ENCODE results near the gene ILDR1.

Gene ILDR1

DNA sequence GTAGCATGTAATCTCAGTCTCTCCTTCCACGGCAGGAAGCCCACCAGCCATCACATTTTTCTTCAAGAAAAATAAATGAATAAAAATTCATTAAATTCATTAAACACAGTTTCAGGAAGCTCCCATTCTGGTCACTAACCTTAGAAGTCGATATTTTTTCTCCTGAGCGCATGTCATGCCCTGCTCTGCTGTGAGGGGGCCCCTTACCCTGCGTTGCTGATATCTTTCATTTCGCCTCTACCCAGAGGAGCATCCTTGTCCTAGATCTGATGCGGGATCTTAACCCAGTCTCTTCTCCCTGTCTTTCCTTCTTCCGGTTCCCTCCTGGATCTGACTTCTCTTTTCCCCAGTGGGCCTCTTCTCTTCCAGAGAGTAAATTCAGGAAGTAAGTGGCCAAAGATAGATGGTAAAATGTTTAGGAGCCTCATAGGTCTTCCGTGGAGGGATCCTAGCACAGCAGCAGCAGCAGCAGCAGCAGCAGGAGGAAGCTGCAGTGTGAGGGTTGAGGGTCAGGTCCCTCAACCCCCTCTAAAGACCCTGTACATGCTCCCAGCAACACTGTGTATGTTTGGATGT lies 1.4 kb upstream of the ILDR1 start:
- H3K36me3 Mint-ChIP-seq (ENCODE audit: low read depth): no peaks in the 10 kb centered on the region
- TF ChIP-seq, protein P1, sequence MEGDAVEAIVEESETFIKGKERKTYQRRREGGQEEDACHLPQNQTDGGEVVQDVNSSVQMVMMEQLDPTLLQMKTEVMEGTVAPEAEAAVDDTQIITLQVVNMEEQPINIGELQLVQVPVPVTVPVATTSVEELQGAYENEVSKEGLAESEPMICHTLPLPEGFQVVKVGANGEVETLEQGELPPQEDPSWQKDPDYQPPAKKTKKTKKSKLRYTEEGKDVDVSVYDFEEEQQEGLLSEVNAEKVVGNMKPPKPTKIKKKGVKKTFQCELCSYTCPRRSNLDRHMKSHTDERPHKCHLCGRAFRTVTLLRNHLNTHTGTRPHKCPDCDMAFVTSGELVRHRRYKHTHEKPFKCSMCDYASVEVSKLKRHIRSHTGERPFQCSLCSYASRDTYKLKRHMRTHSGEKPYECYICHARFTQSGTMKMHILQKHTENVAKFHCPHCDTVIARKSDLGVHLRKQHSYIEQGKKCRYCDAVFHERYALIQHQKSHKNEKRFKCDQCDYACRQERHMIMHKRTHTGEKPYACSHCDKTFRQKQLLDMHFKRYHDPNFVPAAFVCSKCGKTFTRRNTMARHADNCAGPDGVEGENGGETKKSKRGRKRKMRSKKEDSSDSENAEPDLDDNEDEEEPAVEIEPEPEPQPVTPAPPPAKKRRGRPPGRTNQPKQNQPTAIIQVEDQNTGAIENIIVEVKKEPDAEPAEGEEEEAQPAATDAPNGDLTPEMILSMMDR (IDR thresholded peaks at IDR 0.05): no peak
- peaks cover 9% of the 10 kb centered on the region for H3K4me1 Mint-ChIP-seq
- H3K9me3 Mint-ChIP-seq: no peaks in the 10 kb centered on the region
- no peak for DNase-seq
- H3K4me3 Mint-ChIP-seq: peak overlapping the region; percentile 63
- peaks cover 48% of the 10 kb centered on the region for H3K27me3 Mint-ChIP-seq (ENCODE audit: low read depth, poor library complexity)
- H3K27ac Mint-ChIP-seq: no peak overlapping the region

DNA sequence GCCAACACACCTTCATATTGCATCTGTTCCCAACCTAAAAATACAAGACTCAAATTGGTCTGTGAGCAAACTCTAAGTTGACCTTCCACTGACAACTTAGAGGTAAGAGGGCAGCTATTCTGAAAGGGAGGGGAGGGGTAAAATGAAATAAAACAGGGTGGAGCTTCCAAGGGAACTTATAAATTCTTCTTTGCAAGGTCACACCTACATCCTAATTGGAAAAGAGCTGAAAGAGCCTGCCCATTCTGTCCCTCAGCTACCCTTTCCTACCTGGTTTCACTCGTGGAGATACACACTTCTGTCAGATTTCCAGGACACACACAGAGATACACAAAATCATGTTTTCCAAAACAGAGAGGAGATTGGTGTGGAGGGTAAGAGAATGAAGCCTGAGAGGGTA lies 1.0 kb downstream of the ILDR1 start:
- H3K27me3 Mint-ChIP-seq (ENCODE audit: low read depth, poor library complexity): peaks cover 54% of the 10 kb centered on the region
- H3K4me1 Mint-ChIP-seq: peaks cover 9% of the 10 kb centered on the region
- no peak for DNase-seq
- no peaks in the 10 kb centered on the region for H3K9me3 Mint-ChIP-seq
- TF ChIP-seq, protein P1 (IDR thresholded peaks at IDR 0.05): no peak
- peak overlapping the region; percentile 58 for H3K4me3 Mint-ChIP-seq
- H3K27ac Mint-ChIP-seq: no peak overlapping the region
- H3K36me3 Mint-ChIP-seq (ENCODE audit: low read depth): no peaks in the 10 kb centered on the region

DNA sequence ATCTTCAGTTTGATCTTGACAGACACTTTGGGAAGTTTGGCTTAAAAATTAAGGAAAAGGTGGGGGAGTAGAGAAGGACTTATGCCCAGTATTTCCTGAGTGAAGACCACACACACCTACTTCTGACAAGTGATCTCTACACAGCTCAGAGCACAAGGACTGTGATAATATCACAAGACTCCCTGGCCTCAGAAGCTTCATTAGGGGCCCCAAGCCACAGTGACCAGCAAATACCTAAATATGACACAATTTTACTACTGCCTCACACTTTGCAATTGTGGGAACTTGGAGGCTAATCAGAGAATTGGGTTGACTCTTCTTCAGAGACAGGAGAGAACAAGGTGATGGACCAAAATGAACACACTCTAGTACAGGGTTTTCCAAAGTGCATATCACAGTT lies 2.6 kb downstream of the ILDR1 start:
- no peaks in the 10 kb centered on the region for H3K9me3 Mint-ChIP-seq
- TF ChIP-seq, protein P1 (IDR thresholded peaks at IDR 0.05): no peak
- H3K27me3 Mint-ChIP-seq (ENCODE audit: low read depth, poor library complexity): peaks cover 50% of the 10 kb centered on the region
- no peak overlapping the region for H3K27ac Mint-ChIP-seq
- H3K36me3 Mint-ChIP-seq (ENCODE audit: low read depth): no peaks in the 10 kb centered on the region
- H3K4me1 Mint-ChIP-seq: peaks cover 9% of the 10 kb centered on the region
- DNase-seq: no peak
- H3K4me3 Mint-ChIP-seq: no peak overlapping the region

- Mint-ChIP-seq H3K4me1 (no peaks in the 10 kb centered on the region), H3K4me3 (no peak overlapping the region), H3K27ac (no peak overlapping the region), H3K9me3 (no peaks in the 10 kb centered on the region), H3K36me3 (ENCODE audit: low read depth) (no peaks in the 10 kb centered on the region), H3K27me3 (ENCODE audit: low read depth, poor library complexity) (peaks cover 15% of the 10 kb centered on the region)
- DNase-seq: no peak
- TF ChIP-seq, protein P1 (IDR thresholded peaks at IDR 0.05): no peak
Measured at GRCh38 chr3:122014741-122015140, 7.3 kb downstream of the ILDR1 start.

DNA sequence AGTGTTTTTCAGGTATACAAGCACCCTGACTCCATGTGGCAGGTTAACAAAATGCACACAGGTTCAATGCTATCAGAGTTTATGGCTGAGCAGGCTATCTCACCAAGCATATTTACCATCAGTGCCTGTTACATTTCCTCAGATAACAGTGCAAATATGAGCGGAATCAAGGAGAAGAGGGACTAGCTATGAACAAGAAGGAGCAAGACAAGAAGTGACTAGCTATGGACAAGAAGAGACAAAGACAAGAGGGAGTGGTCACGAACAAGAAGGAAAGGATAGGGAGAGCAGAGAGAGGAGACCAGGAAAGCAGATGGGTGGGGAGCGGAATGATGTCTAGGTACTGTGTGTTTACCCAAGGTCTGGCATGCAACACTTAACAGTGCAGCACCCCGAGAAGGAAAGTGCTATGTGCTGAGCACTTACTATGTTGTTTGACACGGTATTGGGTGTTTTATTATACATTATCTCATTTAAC lies 8.6 kb downstream of the ILDR1 start:
- Mint-ChIP-seq H3K27me3 (ENCODE audit: low read depth, poor library complexity) (peaks cover 11% of the 10 kb centered on the region), H3K4me1 (no peaks in the 10 kb centered on the region), H3K4me3 (no peak overlapping the region), H3K9me3 (no peaks in the 10 kb centered on the region), H3K27ac (no peak overlapping the region), H3K36me3 (ENCODE audit: low read depth) (no peaks in the 10 kb centered on the region)
- no peak for DNase-seq
- TF ChIP-seq, protein P1 (IDR thresholded peaks at IDR 0.05): no peak

DNA sequence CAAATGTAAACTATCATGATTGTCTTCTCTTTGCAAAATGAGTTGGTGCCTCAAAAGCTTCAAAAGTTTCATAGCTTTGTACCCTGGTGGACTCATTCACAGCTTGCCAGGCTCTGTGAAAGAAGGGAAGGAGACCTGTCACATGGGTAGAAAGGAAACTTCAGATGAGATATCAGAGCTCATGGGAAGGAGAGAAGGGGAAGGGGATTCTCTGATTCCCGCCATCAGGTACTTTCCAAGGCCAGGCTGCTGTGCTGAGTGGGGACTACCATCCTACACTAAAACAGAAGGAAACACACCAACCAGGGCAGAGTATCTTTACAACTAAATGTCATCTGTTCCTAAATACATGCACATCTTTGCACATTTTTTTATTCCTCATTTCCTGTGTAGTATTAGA lies 9.2 kb downstream of the ILDR1 start:
- TF ChIP-seq, protein P1 (IDR thresholded peaks at IDR 0.05): no peak
- Mint-ChIP-seq H3K4me3 (no peak overlapping the region), H3K27me3 (ENCODE audit: low read depth, poor library complexity) (peaks cover 11% of the 10 kb centered on the region), H3K9me3 (no peaks in the 10 kb centered on the region), H3K36me3 (ENCODE audit: low read depth) (no peaks in the 10 kb centered on the region), H3K27ac (no peak overlapping the region), H3K4me1 (no peaks in the 10 kb centered on the region)
- DNase-seq: no peak
